HG03280 (cell line): ENCODE results near the gene ARNT2.
"Not testable (repeated sequence)": the region's sequence is repeated elsewhere in the genome, so short reads cannot be mapped to it uniquely, and the experiment has no call there.

ENCODE experiments used
- ATAC-seq: cut with Tn5 transposase; IDR thresholded peaks from one replicate; pipeline ENCODE4 v1.9.1; 2021; ENCODE audit warnings: mild to moderate bottlenecking, moderate library complexity; ENCODE audit not compliant: unreplicated experiment

ARNT2 gene

GRCh38 chr15:80641384-80641783 lies 237.2 kb downstream of the ARNT2 start:
- ATAC-seq, result no peak

- no peak for ATAC-seq
Observed at GRCh38 chr15:80643431-80643951, 239.3 kb downstream of the ARNT2 start.

GRCh38 chr15:80645494-80646065 lies 241.4 kb downstream of the ARNT2 start:
- no peak for ATAC-seq

- ATAC-seq, result not testable (repeated sequence)
Observed at GRCh38 chr15:80647424-80647823, 243.2 kb downstream of the ARNT2 start.
